ENCODE results near the gene GNPDA1. TPM values are rescaled to one million over a fixed set of nuclear protein-coding genes. Genes with fewer than 3 reads are reported as not detected.

Gene GNPDA1
- polyA plus RNA-seq, 1 of the 3 experiments (the other 2 are of a cell fraction) = 23.9 TPM

DNA sequence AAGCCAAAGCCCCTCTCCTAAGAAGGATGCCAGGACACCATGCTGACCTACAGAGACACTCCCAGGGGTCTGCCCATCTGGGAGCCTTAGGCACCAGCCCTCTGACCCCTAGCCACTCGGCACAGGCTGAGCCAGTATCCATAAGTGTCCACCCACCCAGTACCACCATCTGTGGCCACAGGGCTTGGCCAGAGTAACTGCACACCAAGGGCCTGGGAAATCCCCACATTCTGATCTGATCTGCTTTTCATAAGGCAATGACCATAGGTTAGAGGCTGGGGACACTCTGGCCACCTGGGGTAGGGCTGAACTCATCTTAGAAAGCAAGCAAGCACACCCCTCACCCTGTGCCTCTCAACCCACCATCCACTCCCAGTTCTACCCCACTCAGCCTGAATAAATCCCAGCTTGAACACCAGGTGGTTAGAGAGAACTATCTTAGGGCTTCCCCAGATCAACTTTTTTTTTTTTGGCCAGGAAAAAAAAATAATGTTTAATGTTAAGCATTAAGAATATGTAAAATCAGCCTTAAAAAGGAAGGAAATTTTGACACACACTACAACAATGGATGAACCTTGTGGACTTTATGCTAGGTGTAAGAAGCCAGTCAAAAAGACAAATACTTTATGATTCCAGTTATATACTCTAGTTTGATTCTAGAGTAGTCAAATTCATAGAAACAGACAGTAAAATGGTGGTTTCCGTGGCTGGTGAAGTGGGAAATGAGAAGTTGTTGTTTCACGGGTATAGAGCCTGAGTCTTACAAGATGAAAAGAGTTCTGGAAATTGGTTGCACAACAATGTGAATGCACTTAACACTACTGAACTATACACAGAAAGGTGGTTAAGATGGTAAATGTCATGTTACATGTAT is 6.2 kb downstream of the GNPDA1 start:
- Histone ChIP-seq H3K9me3 (no peaks in the 10 kb centered on the region), H2AFZ (ENCODE audit: low read depth) (no peak overlapping the region), H3K27ac (ENCODE audit: low read depth in 2 of 2, low read length in 1 of 2) (no peak overlapping the region), H3K4me1 (ENCODE audit: control insufficient read depth in 1 of 2, insufficient read depth in 2 of 2, low read depth in 1 of 2, low read length in 1 of 2) (peaks cover 0 to 6% of the 10 kb centered on the region in 2 experiments; a peak in 1 of 4 replicates), H3K9me2 (no peaks in the 10 kb centered on the region), H3K9ac (no peak overlapping the region), H3K4me2 (no peak overlapping the region), H3K79me2 (ENCODE audit: insufficient read depth) (no peaks in the 10 kb centered on the region), H4K20me1 (ENCODE audit: insufficient read depth) (no peaks in the 10 kb centered on the region), H3F3A (replicated peaks; ENCODE audit: insufficient read depth) (no peaks in the 10 kb centered on the region), H3K4me3 (ENCODE audit: low read depth in 2 of 2, low read length in 1 of 2) (no peak overlapping the region), H3K27me3 (ENCODE audit: insufficient read depth) (no peaks in the 10 kb centered on the region), H3K36me3 (replicated peaks in 1 of 2; ENCODE audit: control insufficient read depth in 1 of 2, insufficient read depth in 2 of 2, low read length in 1 of 2) (peaks cover 33 to 66% of the 10 kb centered on the region in 2 experiments)
- WGBS (ENCODE audit: low lambda C conversion rate) = 94% methylated on average over 2 of the region's 3 CpGs
- CTCF ChIA-PET = interaction anchor here (1.1 to 10.7 kb wide), 4 partner anchors 14 to 139 kb away, joined by 3 to 158 read pairs (median 4); no protein-coding TSS in a partner anchor
- TF ChIP-seq CHD2 (IDR thresholded peaks at IDR 0.05; ENCODE audit: low read length, partially characterized antibody) = no peak
- TF ChIP-seq, protein P1, sequence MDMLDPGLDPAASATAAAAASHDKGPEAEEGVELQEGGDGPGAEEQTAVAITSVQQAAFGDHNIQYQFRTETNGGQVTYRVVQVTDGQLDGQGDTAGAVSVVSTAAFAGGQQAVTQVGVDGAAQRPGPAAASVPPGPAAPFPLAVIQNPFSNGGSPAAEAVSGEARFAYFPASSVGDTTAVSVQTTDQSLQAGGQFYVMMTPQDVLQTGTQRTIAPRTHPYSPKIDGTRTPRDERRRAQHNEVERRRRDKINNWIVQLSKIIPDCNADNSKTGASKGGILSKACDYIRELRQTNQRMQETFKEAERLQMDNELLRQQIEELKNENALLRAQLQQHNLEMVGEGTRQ (IDR thresholded peaks at IDR 0.05; ENCODE audit: borderline replicate concordance, low read depth, low read length) = no peak
- TF ChIP-seq, protein P2, sequence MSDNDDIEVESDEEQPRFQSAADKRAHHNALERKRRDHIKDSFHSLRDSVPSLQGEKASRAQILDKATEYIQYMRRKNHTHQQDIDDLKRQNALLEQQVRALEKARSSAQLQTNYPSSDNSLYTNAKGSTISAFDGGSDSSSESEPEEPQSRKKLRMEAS (IDR thresholded peaks at IDR 0.05; ENCODE audit: low read depth) = no peak
- TF ChIP-seq MXI1 (IDR thresholded peaks at IDR 0.05; ENCODE audit: low read depth, low read length) = no peak
- no peak for DNase-seq
- POLR2A ChIA-PET = no interaction called here

DNA sequence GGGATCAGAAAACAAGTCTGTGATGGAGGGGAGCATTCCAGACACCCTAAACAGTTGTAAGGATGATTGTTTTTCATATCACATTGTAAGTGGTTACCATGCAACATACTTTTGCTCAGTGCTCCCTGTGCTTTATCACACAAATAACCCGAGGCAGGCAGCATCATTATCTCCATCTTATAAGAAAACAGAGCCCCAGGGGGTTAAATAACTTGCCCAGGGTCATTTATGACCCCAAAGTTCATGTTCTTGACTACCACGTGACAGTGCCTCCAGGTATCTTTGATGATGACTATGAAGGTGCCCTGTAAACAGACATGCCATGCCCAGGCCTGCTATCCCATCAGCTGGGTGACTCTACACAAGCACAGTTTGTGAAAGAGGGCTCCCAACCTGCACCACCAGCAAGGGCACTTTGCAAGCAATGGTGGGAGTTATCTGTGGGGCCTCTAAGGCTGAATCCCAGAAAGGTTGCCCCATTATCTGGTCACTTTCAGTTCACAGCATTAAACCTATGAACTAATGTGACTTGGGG is 9.5 kb downstream of the GNPDA1 start:
- H2AFZ ChIP-seq (ENCODE audit: low read depth) = no peak overlapping the region

More for the DNA sequence above, 9.5 kb downstream of the GNPDA1 start:
- peak overlapping the region in 1 of 2 experiments; percentile 11; a peak in 1 of 4 replicates for H3K27ac ChIP-seq (ENCODE audit: low read depth in 2 of 2, low read length in 1 of 2)
- TF ChIP-seq, protein P1 (IDR thresholded peaks at IDR 0.05; ENCODE audit: borderline replicate concordance, low read depth, low read length) = no peak
- TF ChIP-seq GABPA (IDR thresholded peaks at IDR 0.05; ENCODE audit: low read depth) (no peak), NFIC (IDR thresholded peaks at IDR 0.05; ENCODE audit: borderline replicate concordance) (no peak), FOXJ3 (CRISPR knock-in tag; IDR thresholded peaks at IDR 0.05) (no peak), NRF1 (IDR thresholded peaks at IDR 0.05; ENCODE audit: low read depth, low read length) (no peak), CHD2 (IDR thresholded peaks at IDR 0.05; ENCODE audit: low read length, partially characterized antibody) (no peak), SMC3 (IDR thresholded peaks at IDR 0.05; ENCODE audit: low read depth, low read length) (no peak), TCF12 (IDR thresholded peaks at IDR 0.05) (no peak)
- TF ChIP-seq, protein P2 (IDR thresholded peaks at IDR 0.05; ENCODE audit: low read depth) = no peak
- H3F3A ChIP-seq (replicated peaks; ENCODE audit: insufficient read depth) = peaks cover 7% of the 10 kb centered on the region
- no peak for DNase-seq
- H3K79me2 ChIP-seq (ENCODE audit: insufficient read depth) = no peaks in the 10 kb centered on the region
- H3K4me3 ChIP-seq (ENCODE audit: low read depth in 2 of 2, low read length in 1 of 2) = no peak overlapping the region
- no peaks in the 10 kb centered on the region for H4K20me1 ChIP-seq (ENCODE audit: insufficient read depth)
- no peak overlapping the region for H3K4me2 ChIP-seq
- no peaks in the 10 kb centered on the region for H3K27me3 ChIP-seq (ENCODE audit: insufficient read depth)
- no peaks in the 10 kb centered on the region for H3K9me3 ChIP-seq
- peaks cover 0 to 4% of the 10 kb centered on the region in 2 experiments; a peak in 1 of 4 replicates for H3K4me1 ChIP-seq (ENCODE audit: control insufficient read depth in 1 of 2, insufficient read depth in 2 of 2, low read depth in 1 of 2, low read length in 1 of 2)
- H3K9ac ChIP-seq = no peak overlapping the region
- no peaks in the 10 kb centered on the region for H3K9me2 ChIP-seq
- ChIA-PET CTCF (interaction anchor here (0.8 to 3.7 kb wide), 5 partner anchors 10 to 546 kb away, joined by 3 to 34 read pairs (median 4); partner anchors contain the start of gene GNPDA1), POLR2A (interaction anchor here (0.7 kb wide), 1 partner anchor 9 kb away, joined by 3 read pairs; the partner anchor contains the start of gene GNPDA1)
- peaks cover 31 to 67% of the 10 kb centered on the region in 2 experiments for H3K36me3 ChIP-seq (replicated peaks in 1 of 2; ENCODE audit: control insufficient read depth in 1 of 2, insufficient read depth in 2 of 2, low read length in 1 of 2)
- 84% methylated on average over 2 of the region's 2 CpGs for WGBS (ENCODE audit: low lambda C conversion rate)

Data from SK-N-SH (cell line).